GM04504 (cell line): ENCODE measurements around the gene AMMECR1L.
A peak's percentile ranks its signal among the peaks of the same experiment; 100 is the strongest.
"Not testable (repeated sequence)": the region's sequence is repeated elsewhere in the genome, so short reads cannot be mapped to it uniquely, and the experiment has no call there.

Experiments
- DNase-seq: peaks from one replicate; pipeline ENCODE4 v3.0.0-alpha.2; 2012; ENCODE audit warnings: low read depth

Gene AMMECR1L

DNA sequence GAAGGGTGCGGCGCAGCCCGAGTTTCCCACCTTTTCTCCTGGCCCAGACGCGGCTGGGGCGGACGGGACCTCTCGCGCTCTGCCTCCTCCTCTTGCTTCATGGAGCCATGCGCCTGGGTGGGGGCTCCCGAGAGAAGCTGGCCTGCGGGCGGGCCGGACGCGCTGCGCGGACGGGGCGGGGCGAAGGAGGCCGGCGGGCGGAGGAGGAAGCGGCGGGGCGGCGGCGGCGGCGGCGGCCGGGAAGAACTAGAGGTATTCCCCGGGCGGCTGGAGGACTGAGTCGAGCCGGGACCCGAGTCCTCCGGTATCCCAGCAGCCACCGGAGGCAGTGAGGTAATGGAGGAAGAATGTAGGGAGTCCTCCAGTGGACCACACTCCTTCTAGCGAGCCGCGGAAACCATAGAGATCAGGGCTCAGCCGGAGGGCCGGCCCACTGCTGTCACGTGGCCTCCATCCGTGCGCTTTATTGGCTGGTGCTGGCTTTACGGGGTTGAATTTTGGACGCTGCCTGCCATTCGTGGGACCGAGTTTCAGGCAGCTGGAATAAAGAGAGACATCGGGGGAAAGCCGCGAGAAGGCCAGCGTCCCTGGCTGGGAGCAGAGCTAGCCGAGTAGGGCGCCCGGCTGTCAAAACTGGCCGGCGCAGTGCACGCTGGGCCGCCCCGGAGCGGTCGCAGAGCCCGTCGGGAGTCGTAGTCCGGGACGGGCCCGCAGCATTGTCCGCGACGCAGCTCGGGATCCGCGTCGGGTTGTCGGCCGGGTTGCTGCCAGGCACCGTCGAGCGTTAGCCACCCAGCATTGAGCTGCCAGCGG is at the start of gene AMMECR1L:
Gene AMMECR1L (minus strand): TSS at position 177 of the 813 bp plus-strand sequence. CDS start 11,722 bp downstream, outside the sequence.
- peak; percentile 23 for DNase-seq

DNA sequence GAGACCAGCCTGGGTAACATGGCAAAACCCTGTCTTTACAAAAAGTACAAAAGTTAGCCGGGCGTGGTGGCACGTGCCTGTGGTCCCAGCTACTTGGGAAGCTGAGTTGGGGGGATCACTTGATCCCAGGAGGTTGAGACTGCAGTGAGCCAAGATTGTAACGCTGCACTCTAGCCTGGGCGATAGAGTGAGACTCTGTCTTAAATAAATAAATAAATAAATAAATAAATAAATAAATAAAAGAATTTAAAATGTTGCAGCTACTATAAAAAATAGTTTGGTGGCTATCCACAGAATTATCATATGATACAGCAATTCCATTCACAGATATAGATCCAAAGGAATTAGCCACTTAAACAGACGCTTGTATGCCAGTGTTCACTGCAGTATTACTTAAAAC is 49.6 kb upstream of the AMMECR1L start:
- DNase-seq, result no peak

DNA sequence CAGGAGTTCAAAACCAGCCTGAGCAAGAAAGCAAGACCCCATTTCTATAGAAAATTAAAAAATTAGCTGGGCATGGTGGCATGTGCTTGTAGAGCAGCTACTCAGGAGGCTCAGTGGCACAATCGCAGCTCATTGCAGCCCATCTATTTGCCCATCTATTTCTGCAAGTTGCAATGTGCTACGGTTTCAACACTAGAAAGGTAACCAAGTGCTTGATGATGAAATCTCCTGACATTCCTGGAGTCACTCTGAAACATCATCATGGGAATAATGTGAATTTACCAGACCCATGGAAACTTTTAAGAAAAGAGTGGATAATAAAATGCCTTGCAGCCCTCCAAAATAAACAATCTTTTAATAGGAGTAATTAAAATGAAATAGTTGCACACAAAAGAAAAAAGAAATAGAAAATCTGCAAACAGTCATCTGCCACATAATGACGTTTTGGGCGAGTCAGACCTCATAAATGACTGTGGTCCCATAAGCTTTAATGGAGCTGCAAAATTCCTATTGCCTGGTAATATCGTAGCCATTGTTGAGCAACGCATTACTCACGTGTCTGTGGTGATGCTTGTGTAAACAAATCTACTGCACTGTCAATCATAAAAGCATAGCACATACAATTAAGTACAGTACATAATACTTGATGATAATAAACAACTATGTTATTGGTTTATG is 46.6 kb upstream of the AMMECR1L start:
- DNase-seq, result peak; percentile 81

DNA sequence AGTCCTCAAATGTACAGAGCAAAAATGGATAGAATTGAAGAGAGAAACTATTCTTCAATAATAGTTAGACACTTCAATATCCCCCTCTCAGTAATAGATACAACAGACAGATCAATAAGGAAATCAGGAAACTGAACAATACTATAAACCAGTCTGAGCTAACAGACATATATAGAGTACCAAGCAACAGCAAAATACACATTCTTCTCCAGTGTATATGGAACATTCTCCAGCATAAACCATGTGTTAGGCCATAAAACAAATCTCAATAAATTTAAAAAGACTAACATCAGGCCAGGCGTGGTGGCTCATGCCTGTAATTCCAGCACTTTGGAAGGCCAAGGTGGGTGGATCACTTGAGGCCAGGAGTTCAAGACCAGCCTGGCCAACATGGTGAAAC is 43.7 kb upstream of the AMMECR1L start:
- no peak for DNase-seq

DNA sequence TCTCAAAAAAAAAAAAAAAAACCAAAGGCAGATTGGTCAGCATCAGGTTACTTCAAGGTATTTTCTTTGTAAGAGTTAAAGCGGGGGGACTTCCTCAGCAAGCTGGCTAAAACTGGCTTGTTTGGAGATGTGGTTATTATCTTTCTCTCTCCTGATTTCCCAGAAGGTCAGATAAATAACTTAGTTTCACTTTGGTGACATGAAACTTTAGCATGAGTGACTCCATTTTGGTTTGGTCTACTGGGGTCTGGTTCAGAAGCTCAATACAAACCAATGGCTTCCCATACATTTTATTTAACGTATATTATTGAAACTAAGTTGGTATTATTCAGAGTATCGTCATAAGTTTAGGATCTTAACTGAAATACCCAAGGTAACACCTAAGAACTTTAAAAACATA is 41.6 kb upstream of the AMMECR1L start:
- no peak for DNase-seq

DNA sequence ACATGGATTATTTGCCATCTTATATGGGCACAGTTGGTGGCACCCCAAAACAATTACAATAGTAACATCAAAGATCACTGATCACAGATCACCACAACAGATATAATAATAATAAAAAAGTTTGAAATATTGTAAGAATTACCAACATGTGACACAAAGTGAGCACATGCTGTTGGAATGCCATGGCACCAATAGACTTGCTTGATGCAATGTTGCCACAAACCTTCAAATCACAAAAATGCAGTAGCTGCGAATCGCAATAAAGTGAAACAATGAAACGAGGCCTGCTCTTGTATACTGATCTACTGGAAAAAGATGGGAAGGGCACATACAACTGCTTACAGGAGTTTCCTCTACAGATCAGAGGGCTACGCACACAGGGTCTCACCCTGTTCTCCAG is 32.2 kb upstream of the AMMECR1L start:
- DNase-seq, result no peak

DNA sequence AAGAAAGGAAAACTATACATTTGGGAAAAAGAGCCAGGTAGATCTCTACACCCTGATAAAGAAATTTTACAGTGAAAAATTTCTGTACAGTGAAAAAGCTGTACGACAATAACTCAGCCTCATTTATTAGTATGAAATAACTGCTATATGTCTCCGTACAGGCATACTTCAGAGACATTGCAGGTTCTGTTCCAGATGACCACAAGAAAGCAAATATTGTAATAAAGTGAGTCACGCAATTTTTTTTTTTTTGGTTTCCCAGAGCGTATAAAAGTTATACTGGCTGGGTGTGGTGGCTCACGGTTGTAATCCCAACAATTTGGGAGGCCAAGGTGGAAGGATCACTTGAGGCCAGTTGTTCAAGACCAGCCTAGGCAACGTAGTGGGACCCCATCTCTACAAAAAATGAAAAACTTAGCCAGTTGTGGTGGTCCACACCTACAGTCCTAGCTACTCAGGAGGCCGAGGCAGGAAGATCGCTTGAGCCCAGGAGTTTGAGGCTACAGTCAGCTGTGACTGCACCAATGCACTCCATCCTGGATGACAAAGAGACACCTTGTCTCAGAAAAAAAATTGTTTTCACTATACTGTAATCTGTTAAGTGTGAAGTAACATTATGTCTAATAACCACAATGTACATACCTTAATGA is 28.2 kb upstream of the AMMECR1L start:
- no peak for DNase-seq

DNA sequence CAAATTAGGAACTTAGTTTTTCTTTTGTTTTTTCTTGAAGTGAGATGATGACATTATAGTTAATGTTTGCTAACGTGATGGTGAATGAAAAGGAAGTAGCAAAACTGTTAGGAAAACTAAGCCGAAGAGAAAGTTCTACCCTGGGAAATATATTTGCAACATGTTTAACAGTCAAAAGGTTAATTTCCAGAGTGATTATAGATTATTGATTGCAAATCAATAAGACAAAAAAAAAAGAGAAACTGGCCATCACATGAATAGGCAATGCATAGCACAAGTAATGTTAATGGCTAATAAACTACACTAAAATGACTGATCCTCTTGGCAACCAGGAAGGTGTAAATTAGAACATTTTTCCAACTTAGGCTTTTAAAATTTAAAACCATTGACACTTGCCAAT is 26.0 kb upstream of the AMMECR1L start:
- DNase-seq, result no peak

DNA sequence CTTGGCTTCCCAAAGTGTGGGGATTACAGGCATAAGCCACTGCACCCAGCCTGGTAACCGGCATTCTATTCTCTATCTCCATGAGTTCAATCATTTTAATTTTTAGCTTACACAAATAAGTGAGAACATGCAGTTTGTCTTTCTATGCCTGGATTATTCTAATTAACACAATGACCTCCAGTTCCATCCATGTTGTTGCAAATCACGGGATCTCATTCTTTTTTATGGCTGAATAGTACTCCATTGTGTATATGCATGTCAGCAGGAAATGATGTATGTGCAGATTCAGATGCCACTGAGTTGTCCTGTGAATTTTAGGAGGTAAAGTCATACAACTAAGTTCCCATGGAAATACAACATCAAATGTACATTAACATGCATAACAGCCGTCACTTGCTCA is 24.7 kb upstream of the AMMECR1L start:
- no peak for DNase-seq

DNA sequence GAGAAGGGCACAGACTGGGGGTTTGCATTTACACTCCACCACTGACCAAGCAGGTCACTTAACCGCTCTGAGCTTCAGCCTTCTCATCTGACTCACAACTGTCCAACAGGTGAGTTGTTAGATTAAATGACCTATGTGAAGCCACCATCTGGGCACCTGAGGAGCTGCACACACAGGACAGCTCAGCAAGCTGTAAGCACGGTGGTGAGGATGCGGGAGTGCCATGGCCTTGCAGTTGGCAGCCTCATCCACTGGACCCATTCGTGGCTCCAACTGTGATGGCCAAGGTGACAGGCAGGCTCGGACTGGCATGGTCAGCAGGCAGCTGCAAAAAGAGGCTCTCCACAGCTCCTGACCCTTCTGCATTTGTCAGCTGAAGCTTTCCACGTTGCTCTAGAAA is 23.3 kb upstream of the AMMECR1L start:
- DNase-seq, result no peak

DNA sequence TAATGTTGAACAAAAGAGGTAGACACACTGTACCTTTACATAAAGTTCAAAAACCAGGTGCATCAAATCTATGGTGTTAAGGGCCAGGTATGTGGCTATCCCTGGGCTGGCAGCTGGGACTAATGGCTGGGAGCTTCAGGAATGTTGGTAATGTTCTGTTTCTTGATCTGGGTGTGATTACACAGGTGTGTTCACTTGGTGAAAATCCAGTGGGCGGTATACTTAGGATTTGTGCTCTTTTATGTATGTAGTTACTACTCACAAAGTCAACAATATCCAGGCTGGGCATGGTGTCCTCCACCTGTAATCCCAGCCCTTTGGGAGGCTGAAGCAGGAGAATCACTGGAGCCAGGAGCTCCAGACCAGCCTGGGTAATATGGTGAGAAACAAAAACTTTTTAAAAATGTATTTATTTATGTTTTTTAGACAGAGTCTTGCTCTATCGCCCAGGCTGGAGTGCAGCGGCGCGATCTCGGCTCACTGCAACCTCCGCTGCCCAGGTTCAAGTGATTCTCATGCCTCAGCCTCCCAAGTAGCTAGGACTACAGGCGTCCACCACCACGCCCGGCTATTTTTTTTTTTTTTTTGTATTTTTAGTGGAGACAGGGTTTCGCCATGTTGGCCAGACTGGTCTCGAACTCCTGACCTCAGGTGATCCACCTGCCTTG is 22.1 kb upstream of the AMMECR1L start:
- DNase-seq, result not testable (repeated sequence)

DNA sequence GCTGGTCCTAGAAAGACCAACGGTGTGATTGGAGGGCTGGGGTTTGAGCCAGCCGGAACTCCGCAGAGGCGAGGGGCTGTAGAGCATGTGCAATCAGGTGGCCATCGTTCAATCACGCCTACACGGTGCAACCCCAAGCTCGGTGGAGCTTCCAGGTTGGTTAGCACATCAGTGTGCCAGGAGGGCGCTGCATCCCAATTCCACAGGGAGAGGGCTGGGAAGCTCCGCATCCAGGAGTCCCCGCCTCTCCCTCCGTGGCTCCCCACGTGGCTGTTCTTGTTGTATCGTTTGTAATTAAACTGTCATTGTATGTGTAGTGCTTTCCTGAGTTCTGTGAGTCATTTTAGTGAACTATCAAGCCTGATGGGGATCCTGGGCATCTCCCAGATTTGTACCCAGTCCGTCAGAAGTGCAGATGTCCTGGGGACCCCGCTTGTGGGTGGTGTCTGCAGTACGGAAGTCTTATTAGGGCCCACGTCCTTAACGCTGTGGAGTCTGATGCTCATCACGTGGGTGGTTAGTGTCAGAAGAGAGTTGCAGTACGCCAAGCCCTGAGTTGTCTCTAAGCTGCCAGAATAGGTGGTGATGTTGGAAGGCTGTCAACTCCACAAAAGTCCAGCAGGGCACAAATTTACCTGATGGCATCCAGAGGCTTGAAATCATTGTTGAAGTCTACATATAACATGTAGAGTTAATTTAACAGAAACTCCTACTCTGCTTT is 20.6 kb upstream of the AMMECR1L start:
- no peak for DNase-seq

DNA sequence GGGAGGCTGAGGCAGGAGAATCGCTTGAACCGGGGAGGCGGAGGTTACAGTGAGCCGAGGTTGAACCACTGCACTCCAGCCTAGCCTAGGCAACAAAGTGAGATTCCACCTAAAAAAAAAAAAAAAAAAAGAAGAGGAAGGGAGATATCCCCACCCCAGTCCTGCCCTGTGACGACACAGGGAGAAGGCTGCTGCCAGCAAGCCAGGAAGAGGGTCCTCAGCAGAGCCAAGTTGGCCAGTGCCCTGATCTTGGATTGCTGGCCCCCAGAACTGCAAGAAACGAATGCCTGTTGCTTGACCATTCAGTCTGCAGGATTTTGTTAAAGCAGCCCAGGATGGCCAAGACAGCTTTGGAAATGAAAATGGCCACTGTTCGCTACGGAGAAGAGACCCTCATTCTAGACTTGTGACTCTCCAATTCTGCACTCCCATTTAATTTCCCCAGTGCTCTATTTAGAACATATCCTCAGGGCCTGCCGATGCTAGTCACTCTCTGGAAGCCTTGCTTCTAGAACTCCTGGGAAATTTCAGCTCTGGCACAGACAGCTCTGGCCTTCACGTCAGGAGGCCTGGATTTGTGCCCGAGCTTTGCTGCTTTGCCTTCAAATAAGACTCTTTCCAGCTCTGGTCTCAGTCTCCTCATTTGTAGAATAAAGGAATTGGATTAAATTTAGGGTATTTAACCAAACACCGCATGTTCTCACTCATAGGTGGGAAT is 15.7 kb upstream of the AMMECR1L start:
- no peak for DNase-seq

DNA sequence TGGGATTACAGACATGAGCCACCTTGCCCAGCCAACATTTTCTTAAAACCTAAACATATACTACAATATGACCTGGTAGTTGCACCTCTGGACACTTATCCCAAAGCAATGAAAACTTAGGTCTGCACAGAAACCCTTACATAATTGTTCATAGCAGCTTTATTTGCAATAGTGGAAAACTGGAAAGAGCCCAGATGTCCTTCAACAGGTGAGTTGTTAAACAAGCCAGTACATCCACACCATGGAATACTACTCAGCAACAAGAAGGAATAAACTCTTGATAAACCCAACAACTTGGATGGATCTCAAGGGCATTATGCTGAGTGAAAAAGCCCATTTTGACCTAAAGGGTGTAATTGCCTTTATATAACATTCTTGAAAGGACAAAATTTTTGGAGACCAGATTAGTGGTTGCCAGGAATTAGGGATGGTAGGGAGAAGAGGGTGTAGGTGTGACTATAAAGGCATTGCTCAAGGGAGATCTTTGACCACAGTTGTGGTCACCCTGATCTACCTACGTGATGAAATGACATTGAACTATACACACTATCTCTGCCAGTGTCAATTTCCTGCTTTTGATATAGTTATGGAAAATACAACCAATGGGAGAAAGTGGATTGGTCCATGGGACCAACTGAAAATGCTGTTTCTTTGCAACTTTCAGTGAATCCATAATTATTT is 11.9 kb upstream of the AMMECR1L start:
- DNase-seq, result no peak

DNA sequence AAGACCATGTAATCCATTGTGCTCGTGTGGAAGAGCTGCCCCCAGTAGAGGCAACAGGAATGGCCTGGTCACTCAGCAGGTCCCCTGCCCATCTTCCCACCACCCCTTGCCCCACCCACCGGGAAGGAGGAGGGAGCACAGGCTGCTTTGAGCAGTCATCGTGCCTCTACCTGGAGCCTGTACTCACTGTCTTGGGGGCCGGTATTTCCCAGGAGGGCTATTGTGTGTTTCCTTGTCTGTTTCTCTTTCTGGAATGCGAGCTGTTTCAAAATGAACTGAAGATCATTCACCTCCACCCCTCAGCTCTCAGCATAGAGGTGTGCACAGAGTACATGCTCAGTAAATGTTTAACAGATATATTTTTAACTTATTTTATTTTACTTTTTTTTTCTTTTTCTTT is 7.7 kb upstream of the AMMECR1L start:
- no peak for DNase-seq

DNA sequence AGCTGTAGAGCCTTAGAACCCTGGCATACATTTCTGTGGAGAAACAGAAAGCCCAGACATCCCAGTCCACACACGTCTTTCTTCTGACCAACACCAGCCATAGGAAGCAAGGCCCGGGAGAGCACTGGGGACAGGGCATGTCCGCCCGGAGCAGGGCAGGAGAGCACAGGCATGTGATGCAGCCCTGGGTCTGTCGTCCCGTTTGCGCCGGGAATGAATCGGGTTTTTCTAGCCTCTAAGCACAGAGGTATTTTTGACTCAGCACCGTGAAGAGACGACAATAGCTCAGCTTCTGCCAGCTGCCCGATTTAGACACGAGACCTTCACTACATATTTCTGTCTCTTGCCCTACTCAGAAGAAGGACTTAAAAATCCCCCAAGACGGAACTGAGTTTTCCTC is 7.3 kb upstream of the AMMECR1L start:
- DNase-seq, result no peak

DNA sequence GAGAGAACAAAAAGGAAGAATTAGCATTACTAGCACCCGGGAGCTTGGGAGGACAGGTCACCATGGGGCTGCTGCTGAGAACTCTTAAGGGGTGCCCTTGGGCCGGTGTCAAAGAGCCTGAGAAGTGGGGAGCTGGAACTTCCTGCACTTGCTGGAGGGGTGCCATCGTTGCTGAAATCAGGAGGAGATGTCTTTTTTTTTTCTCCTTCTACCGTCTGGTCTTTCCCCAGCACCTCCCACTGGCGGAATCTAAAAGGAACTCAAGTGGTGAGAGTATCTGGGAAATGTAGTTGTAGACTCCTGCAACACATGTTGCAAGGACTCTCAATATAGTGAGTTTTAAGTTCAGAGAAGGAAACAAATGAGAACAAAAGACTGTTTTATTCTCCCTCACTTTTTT is 6.1 kb upstream of the AMMECR1L start:
- no peak for DNase-seq

DNA sequence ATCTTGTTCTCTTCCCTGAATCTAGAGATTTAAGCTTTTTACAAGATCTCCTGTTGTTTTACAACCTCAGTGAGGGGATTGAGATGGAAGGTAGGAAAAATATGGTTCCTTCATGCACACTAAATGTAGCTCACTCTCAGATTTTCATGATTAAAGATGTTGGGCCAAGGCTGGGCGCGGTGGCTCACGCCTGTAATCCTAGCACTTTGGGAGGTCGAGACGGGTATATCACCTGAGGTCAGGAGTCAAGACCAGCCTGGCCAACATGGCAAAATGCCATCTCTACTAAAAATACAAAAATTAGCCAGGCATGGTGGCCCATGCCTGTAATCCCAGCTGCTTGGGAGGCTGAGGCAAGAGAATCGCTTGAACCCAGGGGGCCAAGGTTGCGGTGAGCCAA is 5.0 kb upstream of the AMMECR1L start:
- not testable (repeated sequence) for DNase-seq

DNA sequence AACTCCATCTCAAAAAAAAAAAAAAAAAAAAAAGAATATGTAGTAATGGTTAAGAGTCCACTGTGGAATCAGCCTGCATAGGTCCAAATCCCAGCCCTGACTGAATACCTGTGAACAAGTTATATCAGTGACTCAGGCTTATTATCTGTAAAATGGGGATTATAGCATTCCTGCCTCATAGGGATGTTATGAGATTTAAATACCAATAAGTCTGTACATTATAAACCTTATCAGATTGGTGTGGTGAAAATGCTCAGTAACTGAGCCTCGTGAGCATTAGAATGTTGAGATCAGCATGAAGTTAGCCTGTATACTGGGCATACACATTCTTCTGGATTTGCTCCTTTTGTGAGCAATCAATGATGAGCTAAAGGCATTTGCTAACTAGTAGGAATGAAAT is 3.0 kb upstream of the AMMECR1L start:
- DNase-seq, result no peak

DNA sequence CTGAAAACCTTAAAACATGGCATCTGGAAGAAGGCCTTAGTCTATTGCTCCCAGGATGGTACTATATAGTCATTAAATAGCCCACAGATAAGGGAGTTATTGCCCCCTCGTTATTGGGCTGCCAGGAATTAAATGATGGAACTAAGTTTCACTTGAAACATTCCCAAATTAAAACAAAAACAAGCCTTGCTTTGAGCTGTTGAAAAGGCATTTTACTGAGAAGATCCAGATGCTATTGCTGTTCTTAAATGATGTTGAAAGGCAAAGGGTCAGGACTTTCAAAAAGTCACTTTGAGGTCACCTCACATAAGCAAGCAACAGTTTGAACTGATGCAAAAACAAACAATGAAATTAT is 2.0 kb upstream of the AMMECR1L start:
- DNase-seq, result no peak
